ENCODE measurements around the gene ADPRHL1.

- TF ChIP-seq, protein P1, sequence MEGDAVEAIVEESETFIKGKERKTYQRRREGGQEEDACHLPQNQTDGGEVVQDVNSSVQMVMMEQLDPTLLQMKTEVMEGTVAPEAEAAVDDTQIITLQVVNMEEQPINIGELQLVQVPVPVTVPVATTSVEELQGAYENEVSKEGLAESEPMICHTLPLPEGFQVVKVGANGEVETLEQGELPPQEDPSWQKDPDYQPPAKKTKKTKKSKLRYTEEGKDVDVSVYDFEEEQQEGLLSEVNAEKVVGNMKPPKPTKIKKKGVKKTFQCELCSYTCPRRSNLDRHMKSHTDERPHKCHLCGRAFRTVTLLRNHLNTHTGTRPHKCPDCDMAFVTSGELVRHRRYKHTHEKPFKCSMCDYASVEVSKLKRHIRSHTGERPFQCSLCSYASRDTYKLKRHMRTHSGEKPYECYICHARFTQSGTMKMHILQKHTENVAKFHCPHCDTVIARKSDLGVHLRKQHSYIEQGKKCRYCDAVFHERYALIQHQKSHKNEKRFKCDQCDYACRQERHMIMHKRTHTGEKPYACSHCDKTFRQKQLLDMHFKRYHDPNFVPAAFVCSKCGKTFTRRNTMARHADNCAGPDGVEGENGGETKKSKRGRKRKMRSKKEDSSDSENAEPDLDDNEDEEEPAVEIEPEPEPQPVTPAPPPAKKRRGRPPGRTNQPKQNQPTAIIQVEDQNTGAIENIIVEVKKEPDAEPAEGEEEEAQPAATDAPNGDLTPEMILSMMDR (IDR thresholded peaks at IDR 0.05), result no peak
- TF ChIP-seq POLR2A (IDR thresholded peaks at IDR 0.05), result no peak
Observed at GRCh38 chr13:113457510-113457909, 4.2 kb upstream of the ADPRHL1 start.

All from tibial nerve (tissue), 3 donors.